ENCODE results near the gene PKD1L1.

- TF ChIP-seq CTCF (IDR thresholded peaks at IDR 0.05) (no peak), POLR2A (IDR thresholded peaks at IDR 0.05; ENCODE audit: low read length) (no peak), MYC (IDR thresholded peaks at IDR 0.05; ENCODE audit: borderline replicate concordance, low read length) (no peak), EP300 (IDR thresholded peaks at IDR 0.05) (no peak)
Observed at GRCh38 chr7:47772492-47772891, 175.8 kb downstream of the PKD1L1 start.
